ENCODE data around the gene C19orf38.

The C19orf38 gene

GRCh38 chr19:10896851-10897526 lies 48.8 kb downstream of the C19orf38 start:
- H3K4me3 ChIP-seq: no peak overlapping the region
- H3K27ac ChIP-seq: no peak overlapping the region
- peaks cover 9% of the 10 kb centered on the region for H3K9me3 ChIP-seq
- H3K4me2 ChIP-seq: 0 out of 2 replicates have a peak overlapping the region, but pooled peaks have one; percentile 7
- no peak for TF ChIP-seq Cebpa-rat (IDR thresholded peaks at IDR 0.05)
- no peaks in the 10 kb centered on the region for H3K27me3 ChIP-seq
- H4K20me1 ChIP-seq: peaks cover 100% of the 10 kb centered on the region
- H3K9ac ChIP-seq: no peak overlapping the region
- H3K4me1 ChIP-seq: peaks cover 34% of the 10 kb centered on the region
- peaks cover 78% of the 10 kb centered on the region for H3K36me3 ChIP-seq

- H3K4me1 ChIP-seq: peaks cover 33% of the 10 kb centered on the region
- peaks cover 20% of the 10 kb centered on the region for H3K9me3 ChIP-seq
- H3K27ac ChIP-seq: no peak overlapping the region
- H3K27me3 ChIP-seq: no peaks in the 10 kb centered on the region
- peaks cover 86% of the 10 kb centered on the region for H3K36me3 ChIP-seq
- peaks cover 100% of the 10 kb centered on the region for H4K20me1 ChIP-seq
- no peak overlapping the region for H3K4me2 ChIP-seq
- no peak overlapping the region for H3K4me3 ChIP-seq
- TF ChIP-seq Cebpa-rat (IDR thresholded peaks at IDR 0.05): no peak
- H3K9ac ChIP-seq: no peak overlapping the region
These were observed 50.4 kb downstream of the C19orf38 start for GRCh38 chr19:10898633-10899032.

GRCh38 chr19:10899151-10899653 lies 51.0 kb downstream of the C19orf38 start:
- H3K36me3 ChIP-seq: peaks cover 86% of the 10 kb centered on the region
- peaks cover 20% of the 10 kb centered on the region for H3K9me3 ChIP-seq
- no peak overlapping the region for H3K4me2 ChIP-seq
- H3K4me1 ChIP-seq: peaks cover 33% of the 10 kb centered on the region
- H4K20me1 ChIP-seq: peaks cover 100% of the 10 kb centered on the region
- H3K27me3 ChIP-seq: no peaks in the 10 kb centered on the region
- H3K27ac ChIP-seq: 0 out of 2 replicates have a peak overlapping the region, but pooled peaks have one; percentile 4
- no peak for TF ChIP-seq Cebpa-rat (IDR thresholded peaks at IDR 0.05)
- no peak overlapping the region for H3K4me3 ChIP-seq
- H3K9ac ChIP-seq: no peak overlapping the region

GRCh38 chr19:10907925-10908324 lies 59.7 kb downstream of the C19orf38 start:
- TF ChIP-seq Cebpa-rat (IDR thresholded peaks at IDR 0.05): no peak
- H3K9ac ChIP-seq: no peak overlapping the region
- H3K4me2 ChIP-seq: no peak overlapping the region
- peaks cover 1% of the 10 kb centered on the region; the same call in 1 of the 2 replicates for H3K9me3 ChIP-seq
- H4K20me1 ChIP-seq: peaks cover 69% of the 10 kb centered on the region
- H3K27me3 ChIP-seq: no peaks in the 10 kb centered on the region
- no peak overlapping the region for H3K4me3 ChIP-seq
- H3K36me3 ChIP-seq: peaks cover 96% of the 10 kb centered on the region
- no peak overlapping the region for H3K27ac ChIP-seq
- H3K4me1 ChIP-seq: peaks cover 20% of the 10 kb centered on the region

- H3K4me2 ChIP-seq: no peak overlapping the region
- H3K9ac ChIP-seq: no peak overlapping the region
- TF ChIP-seq Cebpa-rat (IDR thresholded peaks at IDR 0.05): no peak
- no peaks in the 10 kb centered on the region for H3K9me3 ChIP-seq
- peaks cover 65% of the 10 kb centered on the region for H4K20me1 ChIP-seq
- no peak overlapping the region for H3K27ac ChIP-seq
- H3K4me3 ChIP-seq: no peak overlapping the region
- no peaks in the 10 kb centered on the region for H3K27me3 ChIP-seq
- H3K36me3 ChIP-seq: peaks cover 96% of the 10 kb centered on the region
- peaks cover 20% of the 10 kb centered on the region for H3K4me1 ChIP-seq
These were observed 60.3 kb downstream of the C19orf38 start for GRCh38 chr19:10908380-10908960.

GRCh38 chr19:10911579-10912363 lies 63.6 kb downstream of the C19orf38 start:
- Histone ChIP-seq H3K4me3 (no peak overlapping the region), H3K36me3 (peaks cover 98% of the 10 kb centered on the region), H3K4me1 (no peaks in the 10 kb centered on the region), H4K20me1 (peaks cover 65% of the 10 kb centered on the region), H3K9me3 (no peaks in the 10 kb centered on the region), H3K9ac (no peak overlapping the region), H3K4me2 (no peak overlapping the region), H3K27me3 (no peaks in the 10 kb centered on the region), H3K27ac (no peak overlapping the region)
- no peak for TF ChIP-seq Cebpa-rat (IDR thresholded peaks at IDR 0.05)

GRCh38 chr19:10912619-10913018 lies 64.4 kb downstream of the C19orf38 start:
- Histone ChIP-seq H3K27me3 (no peaks in the 10 kb centered on the region), H3K27ac (no peak overlapping the region), H3K4me1 (no peaks in the 10 kb centered on the region), H3K36me3 (peaks cover 98% of the 10 kb centered on the region), H3K9me3 (no peaks in the 10 kb centered on the region), H3K9ac (no peak overlapping the region), H3K4me3 (no peak overlapping the region), H3K4me2 (no peak overlapping the region), H4K20me1 (peaks cover 58% of the 10 kb centered on the region)
- no peak for TF ChIP-seq Cebpa-rat (IDR thresholded peaks at IDR 0.05)

GRCh38 chr19:10913716-10914340 lies 65.6 kb downstream of the C19orf38 start:
- Histone ChIP-seq H3K27ac (no peak overlapping the region), H3K36me3 (peaks cover 98% of the 10 kb centered on the region), H3K4me2 (no peak overlapping the region), H3K27me3 (no peaks in the 10 kb centered on the region), H3K9ac (no peak overlapping the region), H3K9me3 (no peaks in the 10 kb centered on the region), H3K4me1 (no peaks in the 10 kb centered on the region), H3K4me3 (no peak overlapping the region), H4K20me1 (peaks cover 53% of the 10 kb centered on the region)
- no peak for TF ChIP-seq Cebpa-rat (IDR thresholded peaks at IDR 0.05)
